NCI-H1048 (cell line): Measurements from ENCODE around the gene TBC1D23.
"Not testable (repeated sequence)": the region's sequence is repeated elsewhere in the genome, so short reads cannot be mapped to it uniquely, and the experiment has no call there.

ENCODE experiments used
- DNase-seq: peaks from one replicate; lab custom pipeline; 2025; lab: John Stamatoyannopoulos, UW

TBC1D23 gene

DNA sequence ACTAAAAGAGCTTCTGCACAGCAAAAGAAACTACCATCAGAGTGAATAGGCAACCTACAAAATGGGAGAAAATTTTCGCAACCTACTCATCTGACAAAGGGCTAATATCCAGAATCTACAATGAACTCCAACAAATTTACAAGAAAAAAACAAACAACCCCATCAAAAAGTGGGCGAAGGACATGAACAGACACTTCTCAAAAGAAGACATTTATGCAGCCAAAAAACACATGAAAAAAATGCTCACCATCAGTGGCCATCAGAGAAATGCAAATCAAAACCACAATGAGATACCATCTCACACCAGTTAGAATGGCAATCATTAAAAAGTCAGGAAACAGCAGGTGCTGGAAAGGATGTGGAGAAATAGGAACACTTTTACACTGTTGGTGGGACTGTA lies 91.0 kb downstream of the TBC1D23 start:
- DNase-seq, result not testable (repeated sequence)

DNA sequence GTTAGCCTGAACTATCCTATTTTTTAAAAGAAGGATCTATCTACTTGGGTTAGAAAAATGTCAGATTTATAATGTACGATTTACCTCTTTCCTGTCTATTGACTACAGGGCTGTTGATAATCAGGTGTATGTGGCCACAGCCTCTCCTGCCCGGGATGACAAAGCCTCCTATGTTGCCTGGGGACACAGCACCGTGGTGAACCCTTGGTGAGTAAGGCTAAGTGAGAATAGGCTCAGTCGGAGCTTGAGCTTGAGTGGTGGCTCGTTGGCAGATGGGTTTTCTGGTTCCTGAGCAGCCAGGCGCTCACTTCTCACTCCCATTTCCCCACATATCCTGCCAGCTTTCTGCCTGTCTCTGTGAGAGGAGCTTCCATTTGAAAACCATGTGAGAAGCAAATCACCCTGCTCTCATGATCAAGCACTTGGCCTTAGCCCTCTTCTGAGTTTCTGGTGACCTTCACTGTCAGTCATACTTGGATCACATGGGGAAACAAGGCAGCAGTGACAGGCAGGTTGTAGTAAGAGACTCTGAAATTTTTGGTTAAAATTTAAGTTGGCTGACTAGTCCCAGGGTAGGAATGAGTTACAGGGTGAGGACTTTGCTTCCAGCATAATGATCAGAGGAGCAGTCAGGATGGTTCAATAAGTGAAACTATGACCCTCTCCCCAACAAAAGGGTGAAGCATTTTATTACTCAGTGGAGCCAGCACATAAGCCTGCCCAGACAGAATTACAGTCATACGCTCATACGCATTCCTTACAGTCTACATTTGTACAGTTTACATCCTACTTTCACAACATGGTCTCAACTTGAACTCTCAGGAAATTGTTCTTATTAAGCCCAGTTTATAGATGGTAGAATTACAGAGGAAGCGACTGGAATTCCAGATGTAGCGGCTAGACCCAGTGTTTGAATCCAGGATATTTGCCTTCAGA lies 91.8 kb downstream of the TBC1D23 start:
- DNase-seq, result no peak

DNA sequence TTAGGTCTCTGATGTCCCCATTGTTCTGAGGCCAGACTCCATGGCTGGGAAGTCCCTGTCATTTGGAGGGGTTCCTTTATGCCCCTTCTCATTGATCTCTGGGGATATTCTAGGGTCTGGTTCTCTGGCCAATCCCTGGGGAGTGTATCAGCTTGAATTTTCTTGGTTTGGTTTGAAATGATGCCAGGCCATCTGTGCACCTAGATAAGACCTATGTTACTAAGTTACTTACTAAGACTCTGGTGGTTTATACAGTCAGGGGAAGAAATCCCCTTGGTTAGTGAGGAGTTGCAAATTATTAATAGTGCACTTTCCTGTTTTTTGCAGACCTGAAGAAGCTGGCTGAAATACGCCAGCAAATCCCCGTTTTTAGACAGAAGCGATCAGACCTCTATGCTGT lies 94.1 kb downstream of the TBC1D23 start:
- no peak for DNase-seq

DNA sequence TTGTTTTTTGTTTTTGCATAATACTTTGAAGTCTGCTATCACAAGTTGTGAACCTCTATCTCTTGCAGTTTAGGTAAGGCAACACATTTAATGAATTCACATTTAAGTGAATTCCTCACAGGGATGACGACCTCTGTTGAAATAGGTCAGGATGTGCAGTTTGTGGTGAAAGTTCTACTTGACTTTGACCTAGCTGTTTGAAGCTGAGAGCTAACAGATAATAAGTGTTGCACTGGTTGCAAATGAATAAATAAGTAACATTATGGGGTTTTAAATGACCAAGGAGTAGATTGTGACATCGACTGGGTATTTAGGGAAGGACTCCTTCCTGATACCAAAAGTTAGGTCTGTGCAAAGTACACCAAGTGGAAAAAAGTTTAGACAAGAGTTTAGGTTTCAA lies 97.6 kb downstream of the TBC1D23 start:
- DNase-seq, result no peak

DNA sequence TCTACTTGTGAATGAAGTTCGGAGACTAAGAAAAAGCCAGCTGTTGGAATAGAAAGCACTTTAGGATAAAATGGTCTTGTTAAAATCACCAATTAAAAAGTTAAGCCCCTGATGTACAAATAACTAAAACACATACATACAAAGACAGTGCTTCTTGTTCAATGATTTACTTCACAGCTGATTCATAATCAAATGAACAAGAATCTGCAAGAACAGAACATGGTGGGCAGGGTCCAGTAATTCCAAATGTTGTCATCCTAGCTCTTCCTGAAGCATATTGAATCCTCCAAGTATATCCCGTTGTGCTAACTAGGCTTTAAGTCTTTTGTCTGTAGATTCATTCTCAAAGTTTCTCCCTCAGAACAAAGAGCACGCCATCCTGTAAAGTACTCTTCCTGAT lies 98.2 kb downstream of the TBC1D23 start:
- no peak for DNase-seq

DNA sequence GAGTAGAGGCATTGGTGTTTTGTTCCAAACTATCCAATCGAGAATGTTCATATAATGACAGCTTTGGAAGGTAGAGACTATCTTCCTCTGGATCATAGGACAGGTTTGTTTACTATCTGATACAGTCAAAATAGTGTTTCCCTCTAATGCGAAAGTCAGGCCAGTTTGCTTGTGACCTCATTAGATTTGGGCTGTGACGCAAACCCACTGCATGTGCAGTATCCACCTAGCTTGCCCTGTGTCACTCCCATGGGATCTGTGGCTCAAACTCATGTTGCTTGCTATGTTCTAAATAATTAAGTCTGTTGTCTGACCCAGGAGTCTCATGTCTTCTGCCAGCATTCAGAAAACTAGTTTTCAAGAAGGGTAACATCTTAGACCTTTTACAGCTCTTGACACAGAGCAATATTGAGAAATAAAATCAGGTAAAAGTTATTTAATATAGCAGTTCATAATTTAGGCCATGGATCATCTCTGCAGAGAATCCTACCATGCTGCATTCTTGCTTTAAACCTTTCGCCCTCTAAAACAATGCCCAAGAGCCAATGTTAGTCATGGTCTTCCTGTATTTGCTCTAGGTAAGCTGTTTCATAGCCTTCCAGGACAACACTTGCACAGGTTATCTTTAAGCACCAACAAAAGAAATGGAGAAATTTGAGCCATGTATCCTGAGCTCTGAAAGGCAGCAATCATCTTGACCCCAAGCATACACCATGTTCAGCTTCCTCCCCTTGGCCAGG lies 100.1 kb downstream of the TBC1D23 start:
- no peak for DNase-seq

DNA sequence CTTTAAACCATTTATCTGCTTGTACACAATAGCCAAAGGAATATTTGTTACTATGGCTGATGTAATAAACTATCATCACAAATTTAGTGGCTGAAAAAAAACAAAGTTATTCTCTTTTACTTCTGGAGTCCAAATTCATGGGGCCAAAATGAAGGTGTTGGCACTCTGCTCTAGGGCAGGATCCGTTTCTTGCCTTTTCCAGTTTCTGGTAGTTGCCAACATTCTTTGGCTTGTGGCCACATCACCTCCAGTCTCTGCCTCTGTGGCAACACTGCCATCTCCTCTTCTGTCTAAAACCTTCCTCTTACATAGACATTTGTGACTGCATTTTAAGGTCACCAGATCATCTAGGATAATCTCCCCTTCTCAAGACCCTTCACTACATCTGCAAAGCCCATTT lies 101.1 kb downstream of the TBC1D23 start:
- DNase-seq, result no peak

DNA sequence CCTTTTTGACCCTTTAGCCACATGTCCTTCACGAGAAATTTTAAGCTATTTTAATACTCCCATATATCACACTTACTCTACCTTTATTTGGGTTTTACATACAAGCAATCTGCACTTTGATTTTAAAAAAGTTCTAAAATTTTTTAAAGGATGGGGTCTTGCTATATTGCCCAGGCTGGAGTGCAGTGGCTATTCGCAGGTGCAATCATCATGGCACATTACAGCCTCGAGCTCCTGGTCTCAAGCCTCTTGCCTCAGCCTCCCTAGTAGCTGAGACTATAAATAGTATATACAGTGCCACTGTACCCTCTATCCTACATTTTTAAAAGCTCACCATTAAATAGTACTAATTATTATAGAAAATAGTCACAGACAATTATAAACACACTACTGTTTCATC lies 103.6 kb downstream of the TBC1D23 start:
- no peak for DNase-seq

DNA sequence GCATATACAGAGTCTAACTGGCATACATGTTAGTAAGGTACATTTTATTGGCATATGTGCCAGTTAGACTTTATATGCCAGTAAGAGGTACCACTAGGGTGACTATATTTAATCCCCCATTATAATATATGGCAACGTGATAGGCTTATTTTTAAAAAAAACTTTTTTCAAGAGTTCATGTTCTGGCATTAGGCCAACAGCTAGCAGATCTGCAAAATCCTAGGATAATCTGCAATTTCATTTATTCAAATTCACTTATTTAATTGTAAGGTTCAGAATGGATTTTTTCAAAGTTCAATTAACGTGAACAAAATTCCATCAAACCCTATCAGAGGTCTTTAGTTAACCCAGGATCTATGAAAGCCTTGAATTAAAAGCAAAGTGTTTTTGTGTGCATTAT lies 105.6 kb downstream of the TBC1D23 start:
- DNase-seq, result no peak

DNA sequence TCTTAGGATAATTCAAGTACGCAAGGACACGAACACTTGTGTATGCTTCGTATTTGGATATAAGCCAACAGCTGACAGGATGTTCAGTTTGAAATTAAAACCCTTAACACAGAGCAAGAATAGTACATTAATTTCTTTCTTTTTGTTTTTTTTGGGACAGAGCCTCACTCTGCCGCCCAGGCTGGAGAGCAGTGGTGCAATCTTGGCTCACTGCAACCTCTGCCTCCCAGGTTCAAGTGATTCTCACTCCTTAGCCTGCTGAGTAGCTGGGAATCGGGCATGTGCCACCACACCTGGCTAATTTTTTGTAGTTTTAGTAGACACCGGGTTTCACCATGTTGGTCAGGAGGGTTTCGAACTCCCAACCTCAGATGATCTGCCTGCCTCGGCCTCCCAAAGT lies 107.6 kb downstream of the TBC1D23 start:
- no peak for DNase-seq

DNA sequence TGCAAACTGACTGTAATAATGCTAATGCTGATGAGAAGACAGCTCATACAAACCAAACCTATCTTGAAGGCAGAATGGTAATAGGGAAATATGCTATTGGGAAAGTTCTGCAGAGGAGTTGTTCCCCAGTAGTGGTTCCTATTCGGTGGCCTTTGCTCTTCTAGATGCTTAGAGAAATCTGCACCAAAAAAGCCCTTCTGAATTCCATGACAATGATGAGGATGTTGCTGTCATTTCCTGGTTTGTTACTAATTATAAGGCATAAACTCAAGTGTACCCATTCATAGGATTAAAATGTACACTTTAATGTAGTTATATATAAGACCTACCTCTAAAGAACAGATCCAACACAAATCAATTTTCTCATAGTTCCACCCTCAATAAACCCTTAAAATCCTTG lies 110.0 kb downstream of the TBC1D23 start:
- DNase-seq, result no peak

DNA sequence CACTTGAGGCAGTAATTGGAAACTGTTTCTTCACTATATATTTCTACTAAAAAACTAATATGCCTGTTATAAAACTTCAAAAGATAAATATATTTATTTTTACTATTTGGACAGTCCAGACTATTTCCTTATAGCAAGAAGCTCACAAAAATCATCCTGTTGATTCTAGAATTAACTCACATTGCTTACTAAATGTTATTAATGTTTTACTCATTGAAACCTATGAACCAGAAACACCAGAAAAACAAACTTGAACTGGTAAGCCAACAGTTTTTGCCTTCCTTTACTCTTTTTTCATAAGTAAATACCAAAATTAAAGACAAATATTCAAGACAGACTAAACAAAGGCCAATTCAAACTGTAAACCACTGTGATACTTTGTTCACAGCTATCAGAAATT lies 113.7 kb downstream of the TBC1D23 start:
- DNase-seq, result no peak
